Vagina (tissue), 2 donors: ENCODE data around the gene SPRYD3.

Experiments used
- CTCF ChIP-seq, 3 experiments: fragments of 450-650 bp in 2 of 3; fragments of 200-600 bp in 1 of 3; sonication (generic) in 1 of 3; IDR thresholded peaks; one replicate each; pipeline ENCODE4 v1.5.1; 2017 to 2019; ENCODE audit warnings: antibody characterized with exemption in 3 of 3, mild to moderate bottlenecking in 2 of 3, moderate library complexity in 2 of 3
- POLR2A ChIP-seq, 2 donors: fragments of 450-650 bp; IDR thresholded peaks; one replicate each; pipeline ENCODE4 v1.6.1; 2017; ENCODE audit warnings: antibody characterized with exemption in 2 of 2, mild to moderate bottlenecking in 2 of 2, moderate library complexity in 2 of 2

GRCh38 chr12:53103860-53104305, 24.7 kb upstream of the SPRYD3 start:
- TF ChIP-seq CTCF (IDR thresholded peaks at IDR 0.05): no peak
- TF ChIP-seq POLR2A (IDR thresholded peaks at IDR 0.05): no peak
